ENCODE results near the gene TFB2M.

DNA sequence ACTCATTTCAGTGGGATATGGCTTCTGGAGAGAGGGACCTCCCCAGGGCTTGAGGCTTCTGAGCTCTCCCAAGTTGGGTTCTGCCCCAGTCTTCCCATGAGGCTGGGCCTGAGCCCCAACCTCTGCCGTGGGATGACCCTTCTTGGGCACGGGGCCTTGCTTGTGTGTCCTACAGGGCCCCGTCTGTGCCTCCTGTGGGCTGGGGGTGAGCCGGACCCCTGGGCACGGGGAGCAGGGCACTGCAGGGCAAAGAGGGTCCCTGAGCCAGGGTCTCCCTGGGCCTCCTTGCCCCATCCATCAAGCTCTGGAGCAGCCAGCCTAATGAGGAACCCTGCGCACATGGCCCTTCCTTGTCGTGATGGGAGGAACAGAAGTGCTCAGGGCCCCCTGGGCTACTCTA, 53.8 kb downstream of the TFB2M start:
- no peak for TF ChIP-seq POU2F2 (IDR thresholded peaks at IDR 0.05; ENCODE audit: low read depth, low read length)
- TF ChIP-seq POLR2AphosphoS5 (IDR thresholded peaks at IDR 0.05; ENCODE audit: low read depth, low read length) = no peak
- TF ChIP-seq POLR2A (IDR thresholded peaks at IDR 0.05; ENCODE audit: low read depth, low read length) = no peak

Measured in GM12891 (cell line).